NCI-H345 treated with DMSO at 0.1 percent for 48 hours (cell line): ENCODE results near the gene EFNA5.
"Not testable (repeated sequence)": the region's sequence is repeated elsewhere in the genome, so short reads cannot be mapped to it uniquely, and the experiment has no call there.

Source experiments
- DNase-seq: peaks from one replicate; lab custom pipeline; 2025; ENCODE audit not compliant: unreplicated experiment; lab: John Stamatoyannopoulos, UW

EFNA5 gene

DNA sequence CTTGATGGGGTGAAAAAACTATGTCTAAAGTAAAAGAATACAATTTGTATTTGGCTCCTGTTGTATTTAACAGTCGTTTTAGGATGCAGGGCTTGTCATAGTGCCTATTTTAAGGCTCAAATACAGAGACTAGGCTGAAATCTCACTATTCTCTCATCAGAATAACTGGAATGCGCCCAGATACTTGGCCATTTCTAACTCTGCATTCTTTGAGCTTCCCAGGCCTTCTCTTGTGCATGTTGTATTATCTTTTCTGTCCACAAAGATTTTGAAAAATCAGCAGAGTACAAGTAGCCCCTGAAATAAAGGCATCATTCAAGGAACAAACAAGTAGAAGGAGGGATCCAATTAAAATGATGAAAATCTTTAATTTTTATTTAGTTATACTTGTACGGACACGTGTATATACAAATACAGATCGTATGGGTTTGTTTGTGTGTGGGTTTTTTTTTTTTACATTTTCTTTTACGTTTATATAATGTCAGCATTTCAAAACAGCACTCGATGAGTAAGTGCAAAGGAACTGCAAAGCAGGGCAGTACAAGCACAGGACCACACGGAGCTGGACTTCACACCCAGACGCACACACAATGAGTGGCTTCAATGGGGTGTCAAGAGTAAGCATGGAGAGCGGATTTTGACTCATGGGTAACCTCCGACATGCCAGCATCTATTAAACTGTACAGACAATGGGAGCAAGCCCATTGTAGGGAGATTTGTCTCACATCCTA, 294.0 kb downstream of the EFNA5 start:
- no peak for DNase-seq

DNA sequence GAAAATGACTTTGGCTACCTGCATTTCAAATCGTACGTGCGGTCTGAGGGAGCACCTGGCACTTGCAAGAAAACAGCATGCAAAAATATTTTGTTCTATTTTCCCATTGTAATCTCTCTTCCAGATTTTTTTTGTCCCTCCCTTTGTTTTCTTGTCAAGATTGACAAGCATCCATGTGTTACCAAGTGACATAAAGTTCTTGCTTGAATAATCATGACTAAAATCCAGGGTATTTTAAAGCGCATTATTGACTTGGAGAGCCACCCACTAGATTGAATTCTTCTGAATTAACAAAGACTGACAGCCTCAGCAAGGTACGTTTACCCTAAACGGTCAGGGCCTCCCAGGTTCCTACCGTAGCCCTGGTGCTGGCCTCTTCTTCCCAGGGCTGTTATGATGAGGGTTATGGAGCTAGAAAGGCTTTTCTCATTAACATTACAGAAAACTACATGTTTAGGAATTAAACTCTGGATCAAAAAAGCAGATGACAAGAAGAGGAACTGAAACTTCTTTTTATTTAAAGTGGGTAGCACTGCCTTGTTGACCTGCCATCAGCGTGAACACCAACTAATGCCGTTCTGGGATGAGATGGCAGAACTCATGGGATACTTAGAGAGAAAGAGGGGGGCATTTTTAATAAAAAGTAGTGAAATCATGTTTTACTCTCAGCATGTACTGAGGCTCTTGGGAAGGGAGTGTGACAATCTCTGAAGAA, 297.0 kb downstream of the EFNA5 start:
- no peak for DNase-seq

DNA sequence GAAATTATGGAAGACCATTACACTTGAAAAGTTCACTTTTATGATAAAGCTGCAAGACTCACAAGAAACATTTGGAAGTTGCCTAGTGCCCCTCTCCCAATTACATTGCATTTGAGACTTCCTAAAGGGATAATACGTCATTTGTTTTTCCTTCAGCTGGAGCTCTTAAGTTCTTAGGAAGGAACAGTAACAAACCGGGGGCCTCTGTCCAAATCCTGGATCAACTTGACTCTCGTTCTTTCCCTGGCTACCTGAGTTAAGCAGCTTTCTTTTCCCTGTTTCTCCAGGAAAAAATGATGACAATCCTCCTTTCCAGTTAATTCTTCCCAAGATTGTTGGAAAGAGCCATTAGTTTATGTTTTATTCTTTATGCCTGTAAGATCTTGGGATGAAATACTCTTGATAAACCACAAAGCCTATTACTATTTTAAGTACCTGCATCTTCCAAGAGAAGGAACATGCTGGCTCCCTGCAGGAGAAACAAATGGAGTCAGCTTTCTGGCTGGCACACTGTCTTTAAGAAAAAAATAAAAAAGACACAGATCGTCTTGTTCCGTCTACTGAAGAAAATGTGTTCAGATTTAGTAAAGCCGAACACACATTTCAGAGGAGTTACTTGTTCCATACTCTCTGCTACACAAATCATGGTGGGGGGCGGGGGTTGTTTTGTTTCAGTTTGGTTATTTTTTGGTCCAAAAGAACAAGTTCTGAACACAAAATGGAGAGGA, 297.9 kb downstream of the EFNA5 start:
- no peak for DNase-seq

DNA sequence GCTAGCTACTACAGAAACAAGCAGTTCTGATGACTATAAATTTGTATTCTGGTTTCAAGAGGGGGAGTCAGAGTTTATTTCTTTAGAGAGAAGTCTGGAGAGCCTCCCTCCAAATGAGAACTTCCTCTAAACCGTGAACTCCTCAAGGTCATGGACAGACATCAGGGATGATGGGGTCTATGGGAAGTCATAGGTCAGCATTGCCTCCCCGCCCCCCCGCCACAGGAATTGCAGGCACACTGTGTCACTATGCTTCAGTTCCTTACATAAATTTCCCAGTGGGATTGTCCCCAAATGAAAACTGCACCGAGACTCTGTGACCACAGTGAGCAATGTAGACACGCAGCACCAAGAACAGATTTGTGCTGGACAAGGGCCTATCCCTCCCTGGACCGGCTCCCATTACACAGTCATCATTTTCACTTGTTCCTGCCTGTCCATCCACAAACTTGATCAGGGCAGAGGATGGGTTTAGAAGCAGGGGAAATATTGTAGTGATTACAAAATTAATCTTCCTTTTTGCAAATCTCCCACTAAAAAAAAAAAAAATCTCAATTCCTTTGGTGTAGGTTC, 300.3 kb downstream of the EFNA5 start:
- no peak for DNase-seq

DNA sequence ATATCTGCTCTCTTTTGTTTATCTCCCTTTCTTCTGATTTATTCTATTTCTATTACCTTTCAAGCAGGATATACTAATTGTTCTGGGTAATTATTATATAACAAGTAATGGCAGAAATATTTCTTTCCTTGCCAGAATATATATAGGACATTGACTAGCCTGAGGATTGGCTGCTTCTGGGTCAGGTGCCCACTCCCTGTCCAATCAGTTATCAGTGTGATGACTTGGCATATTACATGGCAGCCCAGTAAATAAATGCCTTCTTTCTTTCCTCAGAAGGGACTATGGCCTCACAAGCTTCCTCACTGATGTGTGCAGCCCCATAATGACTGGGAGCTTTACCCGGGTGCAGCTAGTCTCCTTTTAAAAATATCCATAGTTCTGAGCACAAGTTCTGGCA, 301.1 kb downstream of the EFNA5 start:
- no peak for DNase-seq

DNA sequence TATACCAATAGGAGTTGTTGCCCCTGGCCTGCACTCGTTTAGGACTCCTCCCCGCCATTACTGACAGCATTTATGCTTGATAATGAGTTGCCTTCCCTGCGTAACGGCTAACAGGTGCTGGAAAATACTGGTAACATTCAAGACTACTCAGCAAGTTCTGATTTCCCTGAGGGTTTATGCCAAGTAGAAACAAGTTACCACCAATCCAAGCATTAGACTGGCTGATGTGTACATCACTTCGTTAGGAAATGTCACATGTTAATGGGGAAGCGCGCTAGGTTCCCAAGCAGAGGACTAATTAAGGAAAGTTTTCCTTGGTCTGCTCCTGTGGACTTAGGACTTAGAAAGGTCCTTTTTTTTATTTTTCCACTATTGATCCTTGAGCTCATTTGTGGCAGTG, 302.1 kb downstream of the EFNA5 start:
- DNase-seq = no peak

DNA sequence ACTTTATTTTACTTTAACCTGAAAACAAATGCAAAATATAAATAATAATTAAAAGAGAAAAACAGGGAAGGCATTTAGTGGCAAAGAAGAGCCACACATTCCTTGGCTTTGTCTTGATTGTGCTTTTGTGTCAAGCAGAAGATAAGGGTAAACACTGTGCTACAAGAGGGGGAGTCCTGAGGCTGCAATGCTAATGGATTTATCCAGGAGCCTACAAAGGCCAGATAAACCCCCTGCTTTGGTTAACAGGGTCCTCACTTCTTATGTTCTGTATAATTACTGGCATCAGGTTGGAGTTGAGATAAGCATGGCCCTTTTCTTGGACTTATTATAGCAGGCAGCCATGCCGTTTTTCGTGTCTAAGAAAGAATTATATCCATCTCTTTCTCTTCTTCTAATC, 302.8 kb downstream of the EFNA5 start:
- DNase-seq = no peak

DNA sequence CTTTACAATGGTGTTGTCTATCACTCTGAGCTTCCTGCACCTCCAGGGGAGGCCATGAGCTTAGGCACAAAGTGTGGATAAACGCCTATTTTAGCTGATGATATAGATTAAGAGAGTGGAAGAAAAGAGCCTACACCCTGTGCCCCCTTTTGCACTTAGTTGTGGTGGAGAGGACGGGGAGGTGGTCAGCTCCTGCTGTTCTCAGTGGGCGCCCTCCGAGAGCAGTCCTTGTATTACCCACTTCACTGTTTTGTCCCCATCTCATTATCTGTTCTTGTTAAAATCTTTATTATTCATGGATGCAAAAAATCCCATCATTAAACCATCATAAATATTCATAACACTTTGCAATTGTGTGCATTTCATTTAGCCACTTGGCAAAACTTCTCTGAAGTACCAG, 303.3 kb downstream of the EFNA5 start:
- DNase-seq = no peak

DNA sequence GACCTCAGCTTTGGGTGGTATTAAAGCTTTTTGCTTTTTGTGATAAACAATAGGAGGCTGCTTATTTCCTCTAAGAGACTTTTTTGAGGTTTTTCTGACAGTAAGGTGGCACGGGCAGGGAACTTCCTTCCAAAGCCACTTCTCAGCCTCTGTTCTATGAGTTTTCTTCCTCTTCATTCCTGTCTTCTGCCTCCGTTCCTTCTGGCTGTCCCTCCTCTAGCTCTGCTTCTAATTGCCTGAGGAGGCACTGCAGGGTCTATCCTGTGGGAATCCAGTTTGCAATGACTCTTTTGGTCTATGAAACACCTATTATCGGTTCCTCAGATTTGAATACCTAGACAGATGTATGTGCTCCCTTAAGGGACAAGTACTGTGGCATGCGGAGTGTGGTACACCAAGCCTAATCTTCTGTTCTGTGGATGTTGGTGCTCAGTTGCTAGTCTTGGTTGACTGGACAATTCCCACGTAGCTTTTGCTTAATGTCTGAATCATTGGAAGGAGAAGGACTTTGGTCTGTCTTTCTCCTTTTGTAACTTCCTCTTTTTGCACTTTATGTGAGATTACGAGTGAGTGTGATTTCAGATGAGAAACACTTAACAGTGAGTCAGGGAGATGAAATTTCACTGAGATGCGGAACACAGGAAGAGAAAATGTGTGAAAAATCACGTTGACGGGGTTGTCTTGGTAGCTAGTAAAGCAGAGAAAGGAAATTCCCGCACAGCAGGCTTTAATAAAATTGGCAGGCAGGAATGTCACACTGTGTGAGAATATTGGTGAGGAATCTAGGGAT, 305.2 kb downstream of the EFNA5 start:
- no peak for DNase-seq

DNA sequence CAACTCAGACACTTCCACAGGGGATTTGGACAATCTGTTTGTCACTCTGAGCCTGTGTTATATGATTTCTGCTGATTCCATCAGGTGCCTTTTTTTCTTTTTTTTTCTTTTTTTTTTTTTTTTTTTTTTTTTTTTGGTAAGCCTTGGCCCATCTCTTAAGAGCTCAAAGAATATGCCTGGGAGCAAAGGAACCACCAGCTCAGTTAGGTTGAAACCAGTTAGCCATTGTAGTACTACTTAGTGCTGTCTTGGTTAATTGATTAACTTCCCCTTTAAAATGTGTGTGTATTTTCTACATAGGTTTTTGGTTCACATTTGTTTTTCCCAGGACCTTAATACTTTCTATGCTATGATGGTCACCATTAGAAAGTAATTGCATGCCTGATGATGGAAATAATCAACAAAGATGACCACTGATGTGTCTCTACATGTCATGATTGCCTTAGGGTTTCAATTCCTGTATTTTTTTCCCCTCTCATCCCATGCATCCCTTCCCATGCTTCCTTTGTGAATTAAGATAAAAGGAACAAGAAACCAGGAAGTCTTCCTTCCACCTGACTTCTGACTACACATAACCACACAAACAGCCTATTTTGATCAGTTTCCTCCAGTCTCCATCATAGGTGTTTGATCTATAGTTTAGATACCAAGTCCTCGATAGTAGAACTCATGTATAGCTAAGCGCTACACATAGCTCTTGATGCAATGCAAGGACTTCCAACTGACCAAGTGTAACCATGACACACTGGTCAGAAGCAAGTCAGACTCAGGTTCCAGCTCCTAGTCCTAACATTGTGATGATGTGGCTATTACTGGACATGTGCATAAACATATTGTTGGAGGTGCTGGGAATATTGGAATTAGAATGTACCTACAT, 306.1 kb downstream of the EFNA5 start:
- DNase-seq = no peak

DNA sequence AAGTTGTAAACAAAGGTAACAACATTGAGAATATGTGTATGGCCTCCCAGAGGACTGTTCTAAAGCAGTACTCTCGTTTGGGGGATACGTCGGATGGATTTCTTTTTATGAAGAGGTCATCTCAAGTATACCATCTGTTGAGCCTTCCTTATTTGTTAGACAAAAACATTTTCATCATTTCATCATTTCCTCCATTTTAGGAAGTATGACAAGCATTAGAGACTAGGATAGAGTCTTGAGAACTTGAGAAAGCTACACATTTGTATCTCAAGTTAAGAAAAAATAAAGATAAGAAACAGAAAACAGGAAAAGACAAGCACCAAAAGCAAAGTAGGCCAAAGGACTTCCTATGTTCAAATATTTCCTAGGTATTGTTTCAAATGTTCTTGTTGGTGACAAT, 307.0 kb downstream of the EFNA5 start:
- DNase-seq = no peak

DNA sequence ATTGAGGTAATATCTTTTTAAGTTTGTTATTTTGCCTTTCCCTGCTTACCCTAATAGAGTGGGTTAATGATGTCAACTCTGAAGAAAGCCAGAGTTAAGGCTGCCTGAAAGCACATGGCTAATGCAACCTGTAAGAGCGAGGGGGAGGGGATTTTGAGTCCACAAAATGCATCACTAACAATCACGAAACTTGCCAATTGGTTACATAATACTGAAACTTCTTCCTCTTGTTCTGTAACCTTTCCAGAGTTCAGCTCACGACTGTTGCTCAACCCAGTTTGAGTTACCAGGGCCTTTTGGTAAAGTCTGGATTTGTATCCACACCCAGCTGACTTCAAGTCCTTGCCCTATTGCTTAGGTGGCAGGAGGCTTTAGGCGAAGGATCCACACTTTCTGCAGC, 308.8 kb downstream of the EFNA5 start:
- no peak for DNase-seq

DNA sequence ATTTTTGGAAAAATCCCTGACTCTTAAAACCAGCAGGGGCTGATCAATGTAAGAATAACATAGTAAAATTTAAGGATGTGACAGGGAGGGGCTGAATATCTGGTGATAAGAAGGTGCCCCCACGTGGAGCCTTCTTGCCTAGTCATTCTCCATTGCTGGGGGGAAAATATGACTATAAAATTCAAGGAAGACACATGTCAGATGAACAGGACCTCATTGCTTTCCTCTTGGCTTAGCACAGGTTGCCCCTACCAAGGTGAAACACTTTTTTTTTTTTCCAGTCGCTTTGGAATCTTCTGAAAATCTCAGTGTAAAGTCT, 310.9 kb downstream of the EFNA5 start:
- DNase-seq = no peak

DNA sequence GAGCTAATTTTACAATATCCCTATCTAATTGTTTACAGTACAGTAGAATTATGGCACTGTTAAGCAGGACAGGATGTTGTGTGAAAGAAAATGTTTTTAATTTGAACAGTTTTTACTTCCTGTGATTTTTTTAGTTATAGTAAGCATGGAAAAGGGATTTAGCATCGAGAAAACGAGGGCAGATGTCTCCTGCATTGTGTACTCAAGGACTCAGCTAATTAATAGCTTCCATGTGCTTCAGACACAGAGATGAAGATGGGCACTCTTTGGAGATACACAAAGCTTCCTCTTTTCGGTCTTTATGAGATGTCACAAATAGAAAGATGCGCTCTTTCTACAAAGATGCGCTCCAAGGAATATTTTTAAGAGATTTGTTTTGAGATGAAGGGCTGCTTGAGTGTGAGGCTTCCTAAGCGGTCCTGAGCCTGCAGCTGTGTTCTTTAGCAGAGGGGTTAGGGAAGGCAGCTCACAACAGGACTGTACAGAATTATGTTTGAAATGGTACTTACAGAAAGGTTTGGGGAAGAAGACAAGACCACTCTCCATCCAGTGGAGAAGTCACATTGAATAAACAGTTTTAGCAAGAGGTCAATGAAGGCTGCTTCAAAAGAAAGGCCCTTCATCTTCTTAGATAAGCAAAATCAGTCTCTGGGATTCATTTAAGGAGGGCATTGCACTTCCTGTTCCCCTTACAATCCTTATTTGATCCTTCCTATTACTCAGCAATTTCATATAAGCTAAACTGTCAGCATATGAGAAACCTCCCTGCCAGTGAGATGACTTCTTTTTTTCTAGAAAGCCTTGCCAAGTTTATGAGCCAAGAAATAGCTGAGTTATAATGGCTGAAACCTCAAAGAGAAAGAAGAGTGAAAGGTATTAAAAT, 311.5 kb downstream of the EFNA5 start:
- no peak for DNase-seq

DNA sequence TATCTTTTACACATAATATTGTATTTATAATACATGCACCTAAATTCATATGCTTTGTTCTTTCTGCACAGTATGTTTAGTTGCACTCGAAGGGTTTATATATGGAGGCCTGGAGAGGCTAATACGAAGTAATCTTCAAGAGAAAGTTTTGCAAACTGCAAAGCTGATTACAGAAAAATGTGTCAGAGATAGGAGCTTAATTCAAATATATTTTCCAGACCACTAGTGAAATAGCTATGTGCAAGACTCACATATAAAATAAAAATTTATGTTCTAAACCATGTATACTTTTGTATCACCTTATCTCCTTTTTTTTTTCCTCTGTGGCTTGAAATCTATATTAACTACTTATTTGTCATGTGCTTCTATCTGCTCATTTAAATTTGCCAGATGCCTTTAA, 313.8 kb downstream of the EFNA5 start:
- no peak for DNase-seq

DNA sequence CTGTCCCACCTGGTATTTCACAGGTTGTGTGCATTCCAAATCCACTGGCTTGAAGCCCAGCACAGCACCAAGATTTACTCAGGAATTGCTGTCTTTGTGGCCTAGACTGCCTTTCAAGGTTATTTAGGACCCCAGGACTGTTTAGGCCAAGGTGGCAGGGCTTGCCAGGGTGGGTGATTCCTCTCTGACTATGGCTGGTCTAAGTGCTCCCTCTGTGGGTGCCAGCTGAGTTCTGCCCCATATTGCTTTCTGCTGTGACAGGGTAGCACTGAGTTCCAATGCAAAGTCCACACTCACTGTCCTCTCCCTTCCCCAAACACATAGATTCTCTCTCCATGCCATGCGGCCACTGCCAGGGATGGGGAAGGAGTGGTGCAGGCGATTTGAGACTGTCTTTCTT, 318.2 kb downstream of the EFNA5 start:
- no peak for DNase-seq

DNA sequence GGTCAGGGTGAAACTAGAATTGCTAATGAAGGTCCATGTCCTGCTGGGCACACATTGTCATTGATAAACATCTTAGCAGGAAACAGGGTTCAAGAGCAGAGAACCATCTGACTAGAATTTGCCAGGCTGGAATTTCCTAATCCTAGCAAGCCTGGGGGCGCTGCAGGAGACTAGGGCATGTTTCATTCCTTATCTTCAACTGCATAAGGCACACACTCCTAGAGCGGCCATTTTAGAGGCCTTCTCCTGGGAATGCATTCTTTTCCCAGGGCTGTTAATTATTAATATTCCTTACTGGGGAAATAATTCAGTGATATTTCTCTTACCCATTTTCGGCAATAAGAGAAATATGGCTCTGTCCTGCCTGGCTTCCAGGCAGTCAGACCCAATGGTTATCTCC, 324.2 kb downstream of the EFNA5 start:
- not testable (repeated sequence) for DNase-seq

DNA sequence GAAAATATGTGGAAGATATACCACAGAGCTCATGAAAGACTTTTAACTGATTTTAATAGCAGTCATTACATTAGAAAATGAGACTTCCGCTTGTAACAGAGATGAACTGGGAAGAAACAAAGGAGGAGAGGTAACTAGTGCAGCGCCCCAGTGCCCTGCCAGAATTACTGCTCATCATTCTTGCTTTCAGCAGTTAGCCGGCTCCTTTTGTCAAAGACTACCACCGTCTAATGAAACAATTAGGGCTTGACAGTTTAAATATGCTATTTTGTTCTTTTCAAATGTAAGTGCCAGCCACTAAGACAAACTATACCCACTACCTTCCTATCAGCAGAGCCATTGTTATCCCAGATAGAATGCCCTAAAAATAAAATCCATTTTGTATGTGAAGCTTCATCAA, 328.4 kb downstream of the EFNA5 start:
- no peak for DNase-seq

DNA sequence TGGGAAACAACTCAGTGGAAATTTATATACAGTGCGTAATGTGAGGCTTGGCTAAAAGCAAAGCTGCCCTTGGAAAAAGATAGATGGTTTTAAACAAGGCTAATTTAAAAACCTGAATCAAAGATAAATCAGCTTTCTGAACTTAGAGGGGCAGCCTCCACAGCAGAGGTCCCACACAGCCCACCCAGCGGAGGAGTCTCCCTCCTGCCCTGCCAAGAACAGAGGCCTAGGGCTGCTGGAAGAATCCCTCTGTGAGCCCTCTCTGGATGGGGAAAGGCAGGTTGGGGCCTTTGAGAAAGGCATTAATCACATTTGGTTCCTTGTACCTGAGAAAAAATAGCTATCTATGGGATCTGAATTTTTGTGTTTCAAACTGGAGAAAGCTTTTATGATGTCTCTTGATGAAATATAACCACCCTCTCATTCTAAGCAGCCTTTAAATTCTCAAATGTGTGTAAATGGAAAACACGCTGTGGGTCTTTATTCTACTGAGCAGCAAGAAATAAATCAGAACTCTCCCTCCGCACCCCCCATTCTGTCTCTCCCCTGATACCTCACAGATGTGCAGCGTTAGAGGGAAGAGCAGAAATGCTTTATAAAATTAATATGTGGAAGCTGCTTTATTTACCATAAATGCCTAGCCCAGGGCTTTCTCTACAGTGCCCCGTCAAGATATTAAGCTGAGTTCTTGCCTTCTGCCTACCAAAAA, 329.2 kb downstream of the EFNA5 start:
- DNase-seq = no peak
